Stimulated activated CD4-positive, alpha-beta T cell treated with anti-CD3 and anti-CD28 coated beads, Interleukin-15, amount 100 ng/mL, for 24 hours (primary cell): Measurements from ENCODE around the gene SNX15.
A peak's percentile ranks its signal among the peaks of the same experiment; 100 is the strongest.
"Not testable (repeated sequence)": the region's sequence is repeated elsewhere in the genome, so short reads cannot be mapped to it uniquely, and the experiment has no call there.

Experiments used
- DNase-seq: peaks from one replicate; pipeline ENCODE4 v3.0.0-alpha.2; 2020

SNX15 gene

DNA sequence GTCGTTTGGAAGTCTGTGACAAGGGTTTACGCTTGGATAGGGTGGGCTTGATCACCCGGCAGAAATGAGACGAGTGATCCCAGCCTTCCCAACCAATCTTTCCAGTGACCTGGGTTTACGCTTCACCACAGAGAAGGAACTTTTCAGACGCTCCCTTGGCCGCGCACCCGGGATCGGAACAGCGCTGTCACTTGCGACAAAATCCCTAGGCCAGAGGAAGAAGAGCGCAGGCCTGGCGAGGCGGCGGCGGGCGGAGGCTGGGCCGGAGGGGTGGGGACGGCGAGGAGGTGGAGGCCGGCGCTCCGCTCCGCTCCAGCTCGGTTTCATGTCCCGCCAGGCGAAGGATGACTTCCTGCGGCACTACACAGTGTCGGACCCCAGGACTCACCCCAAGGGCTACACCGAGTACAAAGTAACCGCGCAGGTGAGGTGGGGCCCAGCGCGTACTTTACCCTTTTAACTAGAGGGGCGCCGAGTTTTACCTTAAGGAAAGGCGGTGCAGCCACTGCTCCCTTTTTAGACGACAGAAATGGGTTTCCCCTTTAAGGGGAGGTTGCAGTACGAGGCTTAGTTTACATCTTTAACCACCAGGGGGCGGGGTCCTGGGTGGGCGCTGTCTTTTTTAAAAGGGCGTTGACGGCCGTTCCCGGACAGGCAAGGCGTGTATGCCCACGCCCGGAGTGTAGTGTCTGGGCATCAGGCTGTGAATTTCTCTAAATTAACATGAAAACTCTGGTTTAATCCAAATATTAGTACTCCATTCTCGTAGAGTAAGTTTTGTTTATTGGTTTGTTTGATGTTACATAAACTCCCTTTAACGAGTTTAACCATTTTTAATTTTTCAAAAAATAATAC lies at the start of gene SNX15:
Gene SNX15, plus strand, starts transcription at position 227 of the 855 bp plus-strand sequence. Its CDS starts 99 bp downstream, at position 326.
- peak; percentile 93 for DNase-seq

- not testable (repeated sequence) for DNase-seq
These were observed 43.9 kb upstream of the SNX15 start for GRCh38 chr11:64983339-64983738.

DNA sequence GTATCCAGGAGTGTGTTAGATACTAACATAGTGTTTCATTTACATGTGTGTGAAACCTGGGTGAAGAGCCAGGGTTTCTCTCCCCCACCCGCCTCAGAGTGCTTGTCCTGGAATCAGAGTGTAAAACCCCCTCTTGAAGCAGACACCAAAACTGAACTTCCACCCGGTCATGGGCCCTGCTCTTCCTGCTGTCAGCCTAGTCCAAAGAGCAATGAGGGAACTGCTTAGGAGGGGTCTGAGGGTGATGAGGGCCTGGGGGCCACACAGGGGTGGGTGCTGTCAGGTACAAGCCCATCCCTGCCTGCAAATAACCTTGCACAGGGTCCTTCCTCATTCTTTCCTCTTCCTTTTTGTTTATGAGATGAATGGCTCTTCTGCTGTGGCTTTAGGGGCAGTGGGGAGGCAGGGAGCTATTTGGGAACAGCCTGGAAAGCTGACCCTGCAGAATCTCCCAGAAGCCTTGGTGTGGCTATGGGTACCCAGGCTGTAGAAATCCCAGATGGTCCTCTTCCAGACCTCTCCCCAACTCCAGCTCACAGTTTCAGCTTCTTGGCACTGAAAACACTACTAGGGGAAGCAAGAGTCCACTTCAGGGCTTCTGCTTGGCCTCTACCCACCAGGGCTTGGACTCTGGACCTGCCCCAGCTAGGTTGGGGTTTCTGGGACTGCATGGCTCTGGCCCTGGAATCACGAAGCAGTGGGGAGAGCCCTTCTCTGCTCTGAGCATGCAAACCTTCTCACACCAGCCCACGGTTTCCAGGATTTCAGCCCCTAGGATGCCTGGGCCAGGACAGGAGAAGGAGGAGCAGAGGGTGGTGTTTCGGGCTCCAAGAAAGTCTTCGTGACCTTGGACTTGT lies 39.0 kb upstream of the SNX15 start:
- DNase-seq = no peak

DNA sequence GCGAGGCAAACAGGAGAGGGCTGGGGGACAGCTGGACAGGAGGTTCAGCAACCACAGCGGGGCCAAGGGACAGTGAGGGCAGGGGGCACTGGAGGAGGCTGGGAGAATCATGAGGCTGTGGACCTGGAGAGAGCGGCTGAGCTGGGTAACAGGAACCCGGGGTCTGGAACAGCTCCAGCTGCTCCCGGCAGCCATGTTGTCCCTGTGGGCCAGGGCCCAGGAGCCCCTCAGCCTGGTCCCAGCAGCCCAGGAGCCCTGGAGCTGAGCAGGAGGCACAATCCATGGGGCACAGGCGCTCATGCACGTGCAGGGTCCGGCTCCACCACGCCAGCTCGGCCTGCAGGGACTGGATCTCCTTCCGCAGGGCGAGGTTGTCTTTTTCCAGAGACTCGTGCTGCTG lies 37.8 kb upstream of the SNX15 start:
- DNase-seq = no peak

- no peak for DNase-seq
These were observed 36.9 kb upstream of the SNX15 start for GRCh38 chr11:64990222-64990923.

GRCh38 chr11:64994318-64994717 lies 32.9 kb upstream of the SNX15 start:
- no peak for DNase-seq

- no peak for DNase-seq
These were observed 30.9 kb upstream of the SNX15 start for GRCh38 chr11:64996327-64996709.

GRCh38 chr11:64996710-64997380 lies 30.4 kb upstream of the SNX15 start, which contains the start of gene BATF2:
Gene BATF2 (minus strand): TSS chr11:64996971. CDS start chr11:64996914, 57 bp downstream.
- no peak for DNase-seq

DNA sequence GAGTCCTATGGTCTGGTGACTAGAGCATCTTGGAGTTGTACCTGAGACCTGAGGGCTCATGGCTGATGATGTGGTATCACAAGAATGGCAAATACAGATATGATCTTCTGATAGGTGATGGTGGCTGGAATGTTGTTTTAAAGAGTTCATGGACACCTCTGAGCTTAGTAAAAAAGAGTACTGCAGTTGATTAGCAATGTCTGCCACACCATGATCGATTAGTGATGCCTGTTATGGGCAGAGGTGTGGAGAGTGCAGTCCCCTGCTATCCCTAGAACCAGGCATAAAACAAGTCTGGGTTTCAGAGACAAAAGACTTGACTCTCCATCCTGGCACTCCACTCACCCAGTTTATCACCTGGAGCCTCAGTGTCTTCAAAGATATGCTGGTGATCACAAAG lies 29.1 kb upstream of the SNX15 start:
- no peak for DNase-seq

DNA sequence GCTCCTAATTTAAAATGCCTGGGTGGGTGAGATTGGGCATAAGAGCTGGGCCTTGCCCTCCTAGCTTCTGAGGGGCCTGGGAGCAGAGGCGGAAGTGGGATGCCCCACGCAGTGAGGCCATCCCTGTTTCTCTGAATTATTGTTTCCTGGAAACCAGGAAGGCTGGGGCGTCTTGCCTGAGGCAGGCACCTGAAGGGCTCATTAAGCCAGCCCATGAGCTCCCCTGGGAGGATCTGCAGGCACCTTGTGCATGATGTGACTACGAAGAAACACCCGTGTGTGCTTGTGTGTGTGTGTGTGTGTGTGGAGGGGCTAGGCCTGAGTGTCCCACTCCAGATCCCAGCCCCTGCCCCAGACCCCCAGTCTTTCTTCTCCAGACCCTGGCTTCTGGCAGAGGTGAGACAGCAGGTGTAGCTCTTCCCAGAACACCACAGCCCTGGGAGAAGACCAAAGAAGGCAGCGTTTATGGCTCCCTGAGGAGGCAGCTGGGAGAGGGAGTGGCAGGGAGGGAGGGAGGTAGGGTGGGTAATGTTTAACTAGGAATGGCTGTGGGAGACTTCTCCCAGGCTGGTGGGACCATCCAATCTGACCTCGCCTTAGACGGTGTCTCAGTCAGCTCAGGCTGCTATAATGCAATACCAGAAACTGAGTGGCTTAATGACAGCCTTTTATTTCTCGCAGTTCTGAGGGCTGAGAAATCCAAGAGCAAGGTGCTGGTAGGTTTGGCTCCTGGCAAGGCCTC lies 28.4 kb upstream of the SNX15 start:
- DNase-seq = no peak

DNA sequence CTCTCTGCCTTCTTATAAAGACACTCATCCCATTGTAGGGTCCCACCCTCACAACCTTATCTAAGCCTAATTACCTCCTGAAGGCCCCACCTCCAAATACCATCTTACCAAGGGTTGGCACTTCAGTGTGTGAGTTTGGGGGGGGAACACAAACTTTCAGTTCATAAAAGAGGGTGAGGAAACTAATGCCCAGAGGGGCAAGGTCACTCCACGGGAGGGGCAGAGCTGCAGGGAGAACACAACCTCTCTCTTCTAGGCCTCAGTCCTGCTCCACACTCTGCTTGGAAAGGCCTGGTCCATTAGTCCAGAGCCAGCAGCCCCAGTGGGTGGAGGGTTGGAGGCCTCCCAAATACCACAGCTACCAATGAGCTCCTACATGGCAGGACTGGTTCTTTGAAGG lies 27.8 kb upstream of the SNX15 start:
- DNase-seq = no peak

GRCh38 chr11:65002706-65003105 lies 24.5 kb upstream of the SNX15 start:
- DNase-seq = no peak

GRCh38 chr11:65003282-65003681 lies 24.0 kb upstream of the SNX15 start:
- DNase-seq = no peak

DNA sequence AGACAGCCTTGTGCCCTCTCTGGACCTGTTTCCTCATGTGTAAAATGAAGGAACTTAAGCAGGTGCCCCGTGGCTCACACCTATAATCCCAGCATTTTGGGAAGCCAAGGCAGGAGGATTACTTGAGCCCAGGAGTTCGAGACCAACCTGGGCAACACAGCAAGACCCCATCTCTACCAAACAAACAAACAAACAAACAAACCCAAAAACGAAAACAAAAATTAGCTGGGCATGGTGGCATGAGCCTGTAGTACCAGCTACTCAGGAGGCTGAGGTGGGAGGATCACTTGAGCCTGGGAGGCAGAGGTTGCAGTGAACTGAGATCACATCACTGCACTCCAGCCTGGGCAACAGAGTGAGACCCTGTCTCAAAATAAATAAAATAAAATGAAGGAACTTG lies 23.3 kb upstream of the SNX15 start:
- DNase-seq = not testable (repeated sequence)

GRCh38 chr11:65008016-65008415 lies 19.2 kb upstream of the SNX15 start:
- DNase-seq = no peak

- DNase-seq = no peak
These were observed 18.4 kb upstream of the SNX15 start for GRCh38 chr11:65008873-65009272.

- DNase-seq = peak; percentile 95
These were observed 13.9 kb upstream of the SNX15 start for GRCh38 chr11:65013130-65013887.

GRCh38 chr11:65013888-65014725 lies 13.1 kb upstream of the SNX15 start, which contains the start of gene ARL2:
Gene ARL2 (plus strand): TSS chr11:65014160. CDS start chr11:65014208, 48 bp downstream.
- peak; percentile 91 for DNase-seq

DNA sequence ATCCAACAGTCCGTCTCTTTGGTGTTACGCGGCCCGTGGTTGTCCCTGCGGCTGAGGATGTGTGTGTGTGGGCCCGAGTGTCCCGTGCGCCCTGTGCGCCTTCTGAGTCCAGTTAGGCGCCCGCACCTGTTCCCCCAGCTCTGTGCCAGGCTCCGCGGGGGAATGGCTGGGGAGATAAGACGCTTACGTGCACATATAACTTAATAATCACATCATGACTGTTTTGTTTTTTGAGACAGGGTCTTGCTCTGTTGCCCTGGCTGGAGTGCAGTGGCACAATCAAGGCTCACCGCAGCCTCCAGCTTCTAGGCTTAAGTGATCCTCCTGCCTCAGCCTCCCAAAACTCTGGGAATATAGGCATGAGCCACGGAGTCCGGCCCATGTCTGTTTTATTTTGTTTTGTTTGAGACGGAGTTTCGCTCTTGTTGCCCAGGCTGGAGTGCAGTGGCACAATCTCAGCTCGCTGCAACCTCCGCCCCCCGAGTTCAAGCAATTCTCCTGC lies 12.5 kb upstream of the SNX15 start:
- no peak for DNase-seq

- DNase-seq = no peak
These were observed 10.5 kb upstream of the SNX15 start for GRCh38 chr11:65016705-65017104.
